Stimulated activated CD8-positive, alpha-beta memory T cell treated with anti-CD3 and anti-CD28 coated beads, Interleukin-4, amount 100 ng/mL, for 4 hours (primary cell): ENCODE data around the gene TINCR.
"Not testable (repeated sequence)": the region's sequence is repeated elsewhere in the genome, so short reads cannot be mapped to it uniquely, and the experiment has no call there.

ENCODE experiments used
- DNase-seq, 2 donors: peaks; one replicate each; pipeline ENCODE4 v3.0.0-alpha.2; 2020; ENCODE audit warnings: low read depth in 2 of 2, low spot score in 1 of 2

The TINCR gene

DNA sequence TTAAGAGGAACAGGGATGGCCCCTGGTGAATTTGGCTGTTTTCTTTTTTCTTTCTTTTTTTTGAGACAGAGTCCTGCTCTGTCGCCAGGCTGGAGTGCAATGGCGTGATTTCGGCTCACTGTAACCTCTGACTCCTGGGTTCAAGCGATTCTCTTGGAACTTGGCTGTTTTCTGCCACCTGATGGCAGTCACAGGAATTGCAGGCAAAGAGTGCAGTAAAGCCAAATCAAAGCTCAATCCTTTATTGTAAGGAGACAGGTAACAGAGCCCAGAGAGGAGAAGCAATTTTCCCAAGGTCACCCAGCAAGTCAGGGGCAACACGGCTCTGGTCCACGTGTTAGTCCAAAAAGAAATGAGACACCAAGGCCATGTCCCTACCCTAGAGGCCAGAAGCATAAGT lies 6.2 kb downstream of the TINCR start:
- no peak for DNase-seq

DNA sequence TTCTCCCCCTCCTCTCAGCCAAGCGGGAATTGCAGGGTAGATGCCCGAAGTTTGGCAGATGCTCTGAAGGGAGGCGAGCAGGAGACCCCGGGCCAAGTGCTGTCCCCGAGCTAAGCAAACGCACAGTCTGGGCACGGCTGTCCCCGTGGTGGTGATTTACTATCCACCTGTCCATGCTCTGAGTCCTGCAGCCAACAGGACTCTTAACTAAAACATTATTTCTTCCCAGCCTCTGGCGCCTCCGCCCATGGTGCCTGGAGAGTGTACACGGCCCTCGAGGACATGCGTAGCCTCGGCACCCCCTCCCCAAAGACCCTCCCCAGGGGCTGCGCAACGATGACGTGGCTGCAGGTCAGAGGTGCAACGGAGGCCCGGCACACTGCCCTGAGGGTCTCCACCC lies 7.6 kb downstream of the TINCR start:
- no peak for DNase-seq

DNA sequence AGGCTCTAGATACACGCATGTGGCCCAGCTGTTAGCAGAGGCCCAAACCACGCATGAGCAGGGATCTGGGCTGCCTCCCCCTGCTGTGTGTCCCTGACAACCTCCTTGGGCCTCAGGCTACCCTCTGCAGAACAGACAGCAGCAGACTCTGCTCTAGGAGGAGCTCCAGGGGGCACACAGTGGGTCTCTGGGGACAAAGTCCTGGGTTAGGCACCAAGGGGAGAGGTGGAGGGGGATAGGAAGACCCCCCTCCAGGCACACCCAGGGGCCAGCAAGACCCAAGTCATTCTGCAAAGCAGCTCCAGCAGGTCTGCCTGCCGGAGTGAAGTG lies 8.0 kb downstream of the TINCR start:
- DNase-seq = no peak

DNA sequence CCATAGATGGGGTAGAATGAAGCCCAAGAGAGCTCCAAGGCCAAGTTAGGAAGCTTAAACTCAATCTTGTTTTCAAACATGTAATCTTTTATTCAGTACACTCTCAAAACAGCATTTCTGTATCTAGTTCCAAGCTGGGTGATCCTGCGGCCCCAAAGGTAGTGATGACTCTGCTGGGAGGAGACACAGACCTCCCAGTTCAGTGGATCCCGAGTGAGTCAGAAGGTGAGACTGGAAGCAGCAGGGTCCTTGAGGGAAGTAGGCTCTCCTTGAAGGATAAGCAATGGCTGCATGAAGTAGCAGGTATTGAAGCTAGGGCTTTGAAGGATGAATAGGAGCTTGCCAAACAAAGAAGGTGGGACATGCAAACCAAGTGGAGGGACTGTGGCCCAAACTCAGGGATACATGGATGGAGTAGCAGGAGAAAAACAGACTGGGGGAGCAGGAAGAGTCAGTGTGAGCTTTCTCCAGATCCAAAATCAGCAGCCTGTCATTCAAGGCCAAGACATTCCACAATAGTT lies 9.6 kb downstream of the TINCR start:
- DNase-seq = no peak

DNA sequence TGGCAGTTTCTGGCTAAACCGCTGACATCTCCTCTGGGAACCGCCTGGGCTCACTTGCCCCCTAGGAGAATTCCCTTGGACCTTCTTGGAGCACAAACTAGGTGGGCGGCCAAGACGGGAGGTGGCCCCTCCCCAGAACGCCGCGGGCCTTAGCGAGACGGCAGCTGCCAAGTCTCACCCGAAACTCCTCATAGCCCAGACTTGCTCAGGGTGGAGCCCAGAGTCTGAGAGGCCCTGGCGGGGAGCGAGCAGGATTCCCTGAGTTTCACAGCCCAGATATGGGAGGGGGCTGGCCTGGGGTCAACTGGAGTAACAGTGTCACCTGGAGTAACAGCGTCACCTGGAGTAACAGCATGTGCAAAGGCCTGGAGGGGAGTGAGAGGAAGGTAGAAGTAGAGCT lies 10.1 kb downstream of the TINCR start:
- no peak for DNase-seq

DNA sequence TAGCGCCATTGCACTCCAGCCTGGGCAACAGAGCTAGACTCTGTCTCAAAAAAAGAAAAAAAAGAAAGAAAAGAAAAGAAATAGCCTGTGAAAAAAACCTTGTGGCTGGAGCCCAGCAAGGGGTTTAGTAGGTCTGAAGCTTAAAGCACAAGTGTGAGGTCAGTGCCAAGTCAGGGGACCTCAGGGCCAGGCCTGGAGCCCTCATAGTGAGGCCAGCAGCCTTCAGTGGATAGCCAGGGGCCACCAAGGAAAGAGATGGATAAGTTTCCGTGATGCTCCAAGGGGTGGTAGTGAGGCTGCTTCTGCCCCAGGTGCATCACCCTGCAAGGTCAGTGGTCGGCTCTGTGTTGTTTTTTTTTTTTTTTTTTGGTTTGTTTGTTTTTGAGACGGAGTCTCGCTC lies 12.9 kb downstream of the TINCR start:
- DNase-seq = no peak

DNA sequence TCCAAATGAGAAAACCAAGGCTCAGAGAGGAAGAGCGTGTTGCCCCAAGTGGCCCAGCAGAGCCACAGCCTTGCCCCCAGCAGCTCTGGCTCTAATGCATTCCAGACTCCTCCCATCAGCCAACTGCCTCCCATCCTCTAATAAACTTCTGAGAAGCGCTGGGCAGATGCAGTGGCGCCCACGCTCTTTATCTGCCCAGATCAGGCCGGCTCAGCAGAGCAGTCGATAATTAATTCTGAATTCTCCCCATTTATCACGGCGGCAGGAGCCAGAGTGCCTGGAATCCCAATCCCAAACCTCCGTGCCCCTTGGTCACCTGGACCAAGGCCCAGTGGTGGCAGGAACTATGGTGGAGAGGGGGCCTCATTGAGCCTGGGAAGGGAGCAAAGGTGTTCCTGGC lies 13.9 kb downstream of the TINCR start:
- no peak for DNase-seq

DNA sequence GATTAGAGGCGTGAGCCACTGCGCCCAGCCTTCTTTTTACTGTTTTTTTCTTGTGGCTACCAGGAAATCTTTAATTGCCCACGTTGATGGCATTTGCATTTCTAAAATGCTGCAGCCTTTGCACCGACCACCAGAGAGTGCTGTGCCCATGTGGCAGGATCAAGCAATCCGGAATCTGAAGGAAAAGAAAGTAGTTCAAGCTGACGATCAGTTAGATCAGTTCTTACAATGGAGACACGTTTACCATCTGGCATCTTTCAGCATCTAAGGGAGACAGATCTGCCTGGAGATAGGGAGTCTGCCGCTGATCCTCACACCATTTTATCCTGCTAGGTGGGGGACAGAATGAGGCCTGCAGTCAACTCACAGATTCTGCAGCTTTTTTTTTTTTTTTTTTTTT lies 19.9 kb downstream of the TINCR start:
- DNase-seq = no peak

DNA sequence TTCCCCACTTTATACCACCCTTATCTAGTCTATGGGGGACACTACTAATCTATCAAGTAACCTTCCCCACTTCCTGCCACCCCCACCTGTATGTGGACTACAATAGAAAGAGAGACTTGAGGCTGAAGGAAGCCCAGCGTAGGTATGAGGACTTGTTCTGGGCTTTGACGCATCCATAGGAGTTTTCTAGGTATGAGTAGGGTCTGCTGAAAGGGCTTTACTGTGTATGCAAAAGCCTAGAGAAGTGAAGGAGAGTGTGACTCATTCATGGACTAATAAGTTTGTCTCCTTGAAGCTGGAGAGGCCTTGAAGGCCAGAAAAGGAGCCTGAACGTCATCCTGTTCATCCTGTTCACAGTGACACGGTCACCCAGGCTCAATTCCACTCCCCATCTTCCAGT lies 21.8 kb downstream of the TINCR start:
- DNase-seq = no peak

DNA sequence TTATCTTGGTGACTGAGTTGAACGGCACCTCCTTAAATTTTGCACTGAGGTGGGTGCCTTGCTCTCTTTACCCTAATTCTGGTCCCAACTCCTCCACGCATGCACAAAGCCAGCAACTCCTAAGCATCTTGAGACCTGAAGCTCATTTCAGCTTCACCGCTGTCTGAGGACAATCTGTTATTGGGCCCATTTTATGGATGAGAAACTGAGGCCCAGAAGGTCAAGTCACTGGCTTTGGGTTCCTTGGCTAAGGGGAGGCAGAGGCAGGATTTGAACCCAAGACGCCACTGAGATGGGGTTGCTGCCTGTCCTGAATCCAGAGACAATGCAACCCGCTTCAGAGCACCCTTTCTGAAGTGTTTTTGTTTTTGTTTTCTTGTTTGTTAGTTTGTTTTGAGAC lies 22.7 kb downstream of the TINCR start:
- no peak for DNase-seq

DNA sequence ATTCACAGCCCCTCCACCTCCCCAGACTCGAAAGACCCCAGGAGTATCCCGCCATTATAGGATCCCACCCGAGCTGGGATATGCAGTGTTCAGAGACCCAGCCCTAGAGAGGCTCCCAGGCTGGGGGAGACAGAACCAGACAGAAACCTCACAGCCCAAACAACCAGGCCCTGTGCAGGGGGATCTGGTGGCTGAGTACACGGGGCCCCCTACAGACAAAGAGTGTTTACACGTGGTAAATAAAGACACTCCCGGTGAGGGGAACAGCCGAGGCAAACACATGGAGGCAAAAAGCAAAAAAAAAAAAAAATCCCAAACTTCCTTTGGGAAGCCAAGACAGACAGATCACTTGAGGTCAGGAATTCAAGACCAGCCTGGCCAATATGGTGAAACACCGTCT lies 25.1 kb downstream of the TINCR start:
- DNase-seq = no peak

DNA sequence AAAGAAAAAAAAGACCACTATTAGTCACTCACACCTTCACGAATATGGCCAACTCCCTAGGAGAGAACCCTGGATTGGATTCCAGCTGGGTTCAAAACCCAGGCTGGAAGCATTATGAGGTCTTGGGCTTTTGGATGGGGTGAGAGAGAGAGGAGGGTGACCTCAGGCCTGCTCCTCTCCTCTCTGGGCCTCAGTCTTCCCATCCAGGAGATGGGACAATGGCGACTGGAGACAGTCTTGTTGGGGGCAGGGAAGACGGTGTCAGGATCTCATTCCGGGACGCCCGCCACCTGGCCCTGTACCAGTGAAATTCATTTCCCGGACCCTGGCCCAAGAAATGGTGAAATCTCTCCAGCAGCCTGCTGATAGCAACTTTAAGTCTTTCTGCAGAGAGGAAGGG lies 26.3 kb downstream of the TINCR start:
- no peak for DNase-seq

DNA sequence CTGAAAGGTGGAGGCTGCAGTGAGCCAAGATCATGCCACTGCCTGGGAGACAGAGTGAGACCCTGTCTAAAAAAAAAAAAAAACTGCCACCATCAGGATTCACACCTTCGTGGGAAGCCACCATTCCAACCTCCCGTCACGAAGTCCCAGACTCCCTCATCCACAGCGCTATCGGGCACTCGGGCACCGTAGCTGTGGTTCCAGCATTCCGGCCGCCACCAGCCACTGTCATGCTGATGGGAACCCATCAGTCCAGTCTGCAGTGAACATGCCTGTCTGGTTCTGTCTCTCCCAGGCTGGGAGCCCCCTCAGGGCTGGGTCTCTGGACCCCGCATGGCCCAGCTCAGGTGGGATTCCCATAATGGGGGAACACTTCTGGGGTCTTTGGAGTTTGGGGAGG lies 27.5 kb downstream of the TINCR start:
- no peak for DNase-seq

DNA sequence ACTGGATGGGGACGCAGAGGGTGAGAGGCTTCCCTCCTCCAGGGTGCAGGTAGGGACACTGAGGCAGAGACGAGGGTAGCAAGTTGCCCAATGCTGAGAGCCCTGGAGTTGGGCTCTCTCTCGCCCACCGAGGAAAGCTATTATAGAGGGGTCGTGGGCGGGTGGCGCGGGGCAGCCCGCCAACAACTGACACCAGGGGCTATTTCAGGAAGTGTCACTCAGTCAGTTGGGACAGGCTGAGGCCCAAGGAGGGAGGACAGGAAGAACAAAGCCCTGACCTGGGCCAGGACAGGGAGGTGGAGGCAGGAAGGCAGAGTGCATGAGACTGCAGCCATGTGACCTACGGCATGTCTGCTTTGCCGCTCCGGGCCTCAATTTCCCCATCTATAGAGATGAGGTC lies 29.9 kb downstream of the TINCR start:
- DNase-seq = no peak

DNA sequence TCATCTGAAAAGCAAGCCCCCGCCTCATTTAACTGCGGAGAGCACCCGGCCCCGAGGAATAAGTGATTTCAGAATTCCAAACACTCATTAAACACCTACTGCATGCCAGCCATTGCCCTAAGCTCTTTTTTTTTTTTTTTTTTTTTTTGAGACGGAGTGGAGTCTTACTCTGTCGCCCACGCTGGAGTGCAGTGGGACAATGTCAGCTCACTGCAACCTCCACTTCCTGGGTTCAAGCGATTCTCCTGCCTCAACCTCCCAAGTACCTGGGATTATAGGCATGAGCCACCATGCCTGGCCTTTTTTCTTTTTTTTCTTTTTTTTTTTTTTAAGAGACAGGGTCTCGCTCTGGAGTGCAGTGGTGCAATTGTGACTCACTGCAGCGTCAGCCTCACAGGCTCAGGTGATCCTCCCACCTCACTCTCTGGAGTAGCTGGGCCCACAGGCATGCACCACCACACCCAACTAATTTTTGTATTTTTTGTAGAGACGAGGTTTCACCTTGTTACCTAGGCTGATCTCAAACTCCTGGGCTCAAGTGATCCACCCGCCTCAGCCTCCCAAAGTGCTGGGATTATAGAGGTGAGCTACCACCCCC lies 30.7 kb downstream of the TINCR start:
- DNase-seq = not testable (repeated sequence)

DNA sequence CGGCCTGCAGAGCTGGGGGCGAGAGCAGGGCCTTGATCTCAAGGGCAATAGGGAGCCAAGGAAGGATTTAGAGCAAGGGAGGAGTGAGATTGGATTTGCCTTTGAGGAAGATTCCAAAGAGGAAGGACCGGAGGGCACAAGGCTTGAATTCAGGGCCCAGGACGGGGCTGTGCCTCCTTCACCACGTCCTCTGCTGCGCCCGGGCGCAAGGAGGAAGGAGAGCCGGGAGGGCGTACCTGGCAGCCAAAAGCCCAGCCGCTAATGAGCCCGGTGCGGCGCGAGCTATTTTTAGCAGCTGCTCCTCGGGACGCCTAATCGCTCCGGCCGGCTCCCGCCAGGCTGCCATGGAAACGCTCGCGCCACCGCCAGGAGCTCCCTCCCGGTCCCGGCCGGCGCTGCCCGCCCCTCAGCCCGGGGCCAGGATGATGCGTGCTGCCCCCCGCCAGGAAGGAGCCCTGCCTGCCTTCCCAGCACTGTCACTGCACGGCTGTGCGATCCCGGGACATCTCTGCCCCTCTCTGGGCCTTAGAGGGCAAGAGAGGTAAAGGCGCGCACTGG lies 31.3 kb downstream of the TINCR start:
- no peak for DNase-seq

DNA sequence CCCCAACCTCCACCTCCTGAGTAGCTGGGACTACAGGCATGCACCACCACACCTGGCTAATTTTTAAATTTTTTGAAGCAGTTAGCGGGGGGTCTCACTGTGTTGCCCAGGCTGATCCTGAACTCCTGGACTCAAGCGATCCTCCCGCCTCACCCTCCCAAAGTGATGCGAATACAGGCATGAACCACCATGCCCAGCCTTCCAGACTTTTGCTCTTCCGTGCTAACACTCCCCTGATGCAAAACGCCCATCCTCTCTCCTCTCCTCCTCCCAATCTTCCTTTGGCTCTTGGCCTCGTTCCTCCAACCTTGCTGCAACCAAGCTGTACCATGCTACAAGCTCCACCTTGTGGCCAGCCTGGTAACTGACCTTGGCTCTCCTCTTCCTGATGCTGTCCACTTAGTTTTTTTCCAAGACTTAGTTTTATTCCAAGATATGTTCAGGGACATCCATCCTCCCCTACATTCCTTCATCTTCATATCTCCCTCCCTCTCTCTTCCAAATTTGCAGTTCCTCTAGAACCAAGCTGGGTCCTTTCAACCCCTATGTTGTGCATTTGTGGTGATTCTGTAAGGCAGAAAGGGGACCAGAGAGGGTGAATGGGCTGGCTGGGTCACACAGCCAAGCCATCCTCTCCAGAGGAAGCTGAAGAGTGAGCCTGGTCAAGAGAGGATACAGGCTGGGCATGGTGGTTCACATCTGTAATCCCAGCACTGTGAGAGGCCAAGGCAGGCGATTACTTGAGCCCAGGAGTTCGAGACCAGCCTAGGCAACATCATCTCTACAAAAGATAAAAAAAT lies 32.8 kb downstream of the TINCR start:
- DNase-seq = no peak

DNA sequence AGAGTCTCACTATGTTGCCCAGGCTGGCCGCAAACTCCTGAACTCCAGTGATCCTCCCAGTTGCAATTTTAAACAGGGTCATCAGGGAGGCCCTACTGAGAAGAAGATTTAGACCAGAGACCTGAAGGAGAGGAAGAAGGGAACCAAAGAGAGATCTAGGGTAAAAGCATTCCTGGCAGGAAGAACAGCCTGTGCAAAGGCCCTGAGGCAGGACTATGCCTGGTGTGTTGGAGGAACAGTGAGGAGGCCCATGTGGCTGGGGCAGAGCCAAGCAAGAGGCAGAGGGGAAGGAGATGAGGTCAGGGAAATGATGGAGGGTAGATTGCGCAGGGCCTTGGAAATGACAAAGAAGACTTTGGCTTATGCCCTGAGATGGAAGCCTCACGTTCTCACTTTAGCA lies 34.5 kb downstream of the TINCR start:
- no peak for DNase-seq

DNA sequence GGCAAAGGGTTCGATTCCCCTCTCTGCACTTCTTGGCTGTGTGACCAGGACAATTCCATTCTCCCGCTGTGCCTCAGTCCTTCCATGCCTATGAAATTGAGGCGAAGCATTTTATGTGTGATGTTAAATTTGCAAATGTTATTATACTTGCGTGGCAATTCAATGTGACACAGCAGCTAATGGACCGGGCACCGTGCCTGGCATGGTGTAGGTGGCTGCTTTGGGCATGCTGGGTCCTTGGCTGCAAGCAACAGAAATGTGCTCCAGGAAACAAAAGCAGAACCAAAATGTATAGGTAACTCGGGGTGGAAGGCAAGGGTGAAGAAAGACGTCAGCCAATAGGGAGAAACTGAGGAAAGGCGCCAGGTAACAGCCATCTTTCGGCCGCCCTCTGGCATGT lies 37.1 kb downstream of the TINCR start:
- no peak for DNase-seq

DNA sequence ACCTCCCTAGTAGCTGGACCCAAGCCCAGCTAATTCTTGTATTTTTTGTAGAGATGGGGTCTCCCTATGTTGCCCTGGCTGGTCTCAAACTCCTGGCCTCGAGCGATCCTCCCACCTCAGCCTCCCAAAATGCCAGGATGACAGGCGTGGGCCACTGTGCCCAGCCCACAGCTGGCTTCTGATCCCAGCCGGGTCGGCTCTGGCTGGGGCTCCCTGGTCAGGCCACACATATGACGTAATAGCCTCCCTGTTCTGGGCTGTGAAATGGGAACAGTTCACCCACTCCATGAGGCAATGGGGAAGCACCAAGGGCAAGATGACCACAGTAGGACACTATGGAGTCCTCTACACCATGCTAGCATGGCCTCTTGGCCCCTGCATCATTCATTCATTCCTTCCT lies 41.1 kb downstream of the TINCR start:
- no peak for DNase-seq

DNA sequence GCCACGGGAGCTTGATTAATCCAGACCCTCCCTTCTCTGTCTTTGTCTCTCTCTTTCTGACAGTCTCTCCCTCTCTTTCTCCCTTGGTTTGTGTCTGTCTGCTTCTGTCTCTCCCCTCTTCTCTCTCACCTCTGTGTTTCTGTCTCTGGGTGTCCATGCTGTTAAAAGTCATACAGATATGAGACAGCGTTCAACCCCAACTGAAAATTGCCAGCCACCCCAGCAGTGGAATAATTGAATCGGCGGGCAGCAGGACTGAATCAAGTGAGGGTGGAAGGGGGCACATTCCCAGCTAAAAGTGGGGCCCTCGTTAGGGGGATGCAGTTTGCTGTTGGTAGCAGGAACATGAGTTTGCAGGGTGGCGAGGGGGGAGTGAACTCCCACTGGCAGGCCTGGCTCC lies 43.7 kb downstream of the TINCR start:
- no peak for DNase-seq

DNA sequence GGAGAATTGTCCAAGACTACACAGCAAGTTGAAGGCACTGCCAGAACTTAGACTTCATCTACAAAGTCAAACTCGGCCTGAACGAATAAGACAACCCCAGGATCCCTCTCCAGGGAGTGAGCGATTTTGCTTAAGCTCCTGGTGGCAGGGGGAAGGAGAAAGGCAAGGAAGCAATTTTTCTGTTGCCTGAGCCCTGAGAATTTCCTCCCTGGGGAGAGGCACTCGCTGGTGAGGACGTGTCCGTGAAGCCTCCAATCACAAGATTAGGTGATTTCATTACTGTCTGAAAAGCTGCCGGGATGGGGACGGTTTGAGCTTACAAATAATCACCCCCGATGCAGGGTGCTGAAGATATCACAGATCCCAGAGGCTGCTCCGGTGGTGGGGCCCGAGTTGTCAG lies 45.6 kb downstream of the TINCR start:
- DNase-seq = no peak

DNA sequence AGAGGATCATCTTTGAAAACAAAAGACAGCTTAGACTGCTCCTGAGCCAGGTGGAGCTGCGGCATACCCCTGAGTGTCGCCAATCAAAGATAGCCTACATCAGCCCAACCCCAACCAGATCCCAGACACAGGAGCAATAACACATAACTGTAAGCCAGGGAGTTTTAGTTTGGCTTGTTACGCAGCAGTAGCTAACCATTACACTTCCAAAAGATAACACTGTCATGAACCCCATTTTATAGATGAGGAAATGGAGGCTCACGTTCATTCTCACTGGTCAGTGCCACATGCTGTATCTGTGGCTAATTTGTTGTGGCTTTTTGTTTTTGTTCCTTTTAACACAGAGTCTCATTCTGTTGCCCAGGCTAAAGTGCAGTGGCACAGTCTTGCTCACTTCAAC lies 47.3 kb downstream of the TINCR start:
- no peak for DNase-seq
